HG03469 (cell line): ENCODE results near the gene CMTM6.
"Not testable (repeated sequence)": the region's sequence is repeated elsewhere in the genome, so short reads cannot be mapped to it uniquely, and the experiment has no call there.

Source experiments
- ATAC-seq: cut with Tn5 transposase; IDR thresholded peaks from one replicate; pipeline ENCODE4 v1.9.1; 2021; ENCODE audit warnings: mild to moderate bottlenecking, moderate library complexity, moderate number of reproducible peaks; ENCODE audit not compliant: unreplicated experiment

The CMTM6 gene

GRCh38 chr3:32500231-32500630, 2.4 kb downstream of the CMTM6 start:
- ATAC-seq = no peak

GRCh38 chr3:32499585-32499984, 3.1 kb downstream of the CMTM6 start:
- ATAC-seq = no peak

GRCh38 chr3:32498992-32499391, 3.7 kb downstream of the CMTM6 start:
- ATAC-seq = no peak

GRCh38 chr3:32498252-32498651, 4.4 kb downstream of the CMTM6 start:
- no peak for ATAC-seq

- ATAC-seq = no peak
Measured at GRCh38 chr3:32495609-32496008, 7.0 kb downstream of the CMTM6 start.

GRCh38 chr3:32495085-32495484, 7.6 kb downstream of the CMTM6 start:
- ATAC-seq = no peak

- peak; percentile 59 for ATAC-seq
Measured at GRCh38 chr3:32493437-32494414, 8.9 kb downstream of the CMTM6 start.

GRCh38 chr3:32492684-32493436, 9.8 kb downstream of the CMTM6 start:
- ATAC-seq = no peak

GRCh38 chr3:32488474-32489008, 14.1 kb downstream of the CMTM6 start:
- no peak for ATAC-seq

GRCh38 chr3:32487781-32488473, 14.7 kb downstream of the CMTM6 start:
- ATAC-seq = no peak

GRCh38 chr3:32484436-32484835, 18.2 kb downstream of the CMTM6 start:
- ATAC-seq = no peak

- no peak for ATAC-seq
Measured at GRCh38 chr3:32483772-32484171, 18.9 kb downstream of the CMTM6 start.

GRCh38 chr3:32482693-32483092, 20.0 kb downstream of the CMTM6 start:
- no peak for ATAC-seq

- no peak for ATAC-seq
Measured at GRCh38 chr3:32481791-32482631, 20.6 kb downstream of the CMTM6 start.

GRCh38 chr3:32480604-32481003, 22.0 kb downstream of the CMTM6 start:
- ATAC-seq = no peak

GRCh38 chr3:32474201-32474600, 28.5 kb downstream of the CMTM6 start:
- ATAC-seq = no peak

GRCh38 chr3:32472151-32472550, 30.5 kb downstream of the CMTM6 start:
- not testable (repeated sequence) for ATAC-seq

GRCh38 chr3:32471246-32471645, 31.4 kb downstream of the CMTM6 start:
- no peak for ATAC-seq

- ATAC-seq = no peak
Measured at GRCh38 chr3:32470362-32470761, 32.3 kb downstream of the CMTM6 start.
